ENCODE measurements around the gene TRIM17.

The TRIM17 gene

DNA sequence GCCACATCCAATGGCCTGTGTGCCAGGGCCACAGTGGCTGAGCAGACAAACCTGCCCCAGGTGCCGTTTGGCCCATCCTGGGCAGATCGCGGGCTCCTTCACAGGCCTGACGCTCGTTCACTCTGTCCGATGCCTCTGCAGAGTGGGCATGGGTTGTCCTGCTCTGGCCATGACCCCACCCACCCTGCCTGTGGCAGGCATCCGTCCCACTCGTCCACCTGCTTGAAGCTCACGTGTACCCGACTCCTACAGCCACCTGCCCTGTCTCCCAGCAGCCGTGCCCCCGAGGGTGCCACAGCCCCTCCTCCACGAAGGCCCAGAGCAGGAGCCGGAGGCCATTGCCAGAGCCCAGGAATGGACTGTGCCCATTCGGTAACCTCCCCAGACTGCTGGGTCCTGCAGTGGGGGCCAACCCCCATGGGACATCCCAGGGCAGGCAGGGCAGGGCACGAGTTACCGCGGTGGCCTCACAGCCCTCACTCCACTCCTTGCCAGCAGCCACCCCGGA lies 51.9 kb downstream of the TRIM17 start:
- no peaks in the 10 kb centered on the region for H4K20me1 ChIP-seq (ENCODE audit: insufficient read depth, low read length)
- DNase-seq: no peak
- H3K4me1 ChIP-seq (ENCODE audit: low read length): no peaks in the 10 kb centered on the region
- TF ChIP-seq EZH2 (optimal IDR thresholded peaks at IDR 0.05; ENCODE audit: low read depth, low read length) (no peak), EZH2phosphoT487 (IDR thresholded peaks at IDR 0.05; ENCODE audit: low read length) (no peak)
- TF ChIP-seq, protein P1, sequence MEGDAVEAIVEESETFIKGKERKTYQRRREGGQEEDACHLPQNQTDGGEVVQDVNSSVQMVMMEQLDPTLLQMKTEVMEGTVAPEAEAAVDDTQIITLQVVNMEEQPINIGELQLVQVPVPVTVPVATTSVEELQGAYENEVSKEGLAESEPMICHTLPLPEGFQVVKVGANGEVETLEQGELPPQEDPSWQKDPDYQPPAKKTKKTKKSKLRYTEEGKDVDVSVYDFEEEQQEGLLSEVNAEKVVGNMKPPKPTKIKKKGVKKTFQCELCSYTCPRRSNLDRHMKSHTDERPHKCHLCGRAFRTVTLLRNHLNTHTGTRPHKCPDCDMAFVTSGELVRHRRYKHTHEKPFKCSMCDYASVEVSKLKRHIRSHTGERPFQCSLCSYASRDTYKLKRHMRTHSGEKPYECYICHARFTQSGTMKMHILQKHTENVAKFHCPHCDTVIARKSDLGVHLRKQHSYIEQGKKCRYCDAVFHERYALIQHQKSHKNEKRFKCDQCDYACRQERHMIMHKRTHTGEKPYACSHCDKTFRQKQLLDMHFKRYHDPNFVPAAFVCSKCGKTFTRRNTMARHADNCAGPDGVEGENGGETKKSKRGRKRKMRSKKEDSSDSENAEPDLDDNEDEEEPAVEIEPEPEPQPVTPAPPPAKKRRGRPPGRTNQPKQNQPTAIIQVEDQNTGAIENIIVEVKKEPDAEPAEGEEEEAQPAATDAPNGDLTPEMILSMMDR (IDR thresholded peaks at IDR 0.05; ENCODE audit: low read length): no peak
- no peak overlapping the region for H3K4me3 ChIP-seq (ENCODE audit: low read length)
- H3F3A ChIP-seq (ENCODE audit: insufficient read depth, low read length): no peaks in the 10 kb centered on the region
- no peaks in the 10 kb centered on the region for H3K9me3 ChIP-seq (replicated peaks; ENCODE audit: insufficient read depth, low read length)
- H2AFZ ChIP-seq (ENCODE audit: low read length): no peak overlapping the region
- H3K4me2 ChIP-seq (ENCODE audit: low read depth, low read length): no peak overlapping the region
- no peak overlapping the region for H3K9ac ChIP-seq (ENCODE audit: low read length)
- H3K9me2 ChIP-seq (replicated peaks; ENCODE audit: insufficient read depth, low read length): no peaks in the 10 kb centered on the region
- peaks cover 13% of the 10 kb centered on the region for H3K27me3 ChIP-seq (replicated peaks; ENCODE audit: insufficient read depth, low read length)
- no peaks in the 10 kb centered on the region for H3K79me2 ChIP-seq (ENCODE audit: low read length)
- H3K36me3 ChIP-seq (replicated peaks; ENCODE audit: insufficient read depth, low read length): no peaks in the 10 kb centered on the region
- H3K27ac ChIP-seq (ENCODE audit: low read length): no peak overlapping the region

DNA sequence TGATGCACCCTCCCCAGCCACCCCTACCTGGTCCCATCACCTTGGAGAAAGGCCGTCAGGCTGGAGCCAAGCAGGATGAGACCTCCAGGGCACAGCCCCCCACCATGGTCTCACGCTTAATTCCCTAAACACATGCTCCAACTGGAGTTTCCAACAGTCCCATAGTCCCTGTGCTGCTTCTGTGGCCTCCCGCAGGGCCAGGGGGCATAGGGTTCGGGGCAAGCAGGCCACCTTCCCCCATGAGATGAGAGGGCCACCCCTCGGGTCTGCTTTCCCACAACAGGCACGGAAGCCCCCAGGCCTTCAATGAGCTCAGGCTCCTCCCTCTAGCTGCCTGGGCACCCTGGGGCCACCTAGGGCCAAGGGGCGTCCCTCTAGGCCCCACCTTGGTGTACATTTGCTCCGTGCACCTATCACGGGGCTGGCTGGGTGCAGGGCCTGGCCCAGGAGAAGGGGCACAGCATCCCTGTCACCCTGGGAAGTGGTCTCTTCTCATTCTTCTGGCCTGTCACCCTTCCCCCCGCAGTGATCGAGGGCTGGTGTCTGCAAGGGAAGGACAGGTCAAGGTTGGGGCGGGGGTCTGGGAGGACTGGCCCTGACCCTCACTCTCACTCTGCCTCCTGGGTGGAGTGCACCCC lies 52.5 kb downstream of the TRIM17 start:
- no peak overlapping the region for H3K27ac ChIP-seq (ENCODE audit: low read length)
- no peaks in the 10 kb centered on the region for H3K9me3 ChIP-seq (replicated peaks; ENCODE audit: insufficient read depth, low read length)
- no peaks in the 10 kb centered on the region for H3K9me2 ChIP-seq (replicated peaks; ENCODE audit: insufficient read depth, low read length)
- no peaks in the 10 kb centered on the region for H3K79me2 ChIP-seq (ENCODE audit: low read length)
- no peaks in the 10 kb centered on the region for H3K36me3 ChIP-seq (replicated peaks; ENCODE audit: insufficient read depth, low read length)
- H3K27me3 ChIP-seq (replicated peaks; ENCODE audit: insufficient read depth, low read length): peaks cover 10% of the 10 kb centered on the region
- H3K4me3 ChIP-seq (ENCODE audit: low read length): no peak overlapping the region
- no peak for DNase-seq
- TF ChIP-seq, protein P1 (IDR thresholded peaks at IDR 0.05; ENCODE audit: low read length): no peak
- TF ChIP-seq EZH2phosphoT487 (IDR thresholded peaks at IDR 0.05; ENCODE audit: low read length) (no peak), EZH2 (optimal IDR thresholded peaks at IDR 0.05; ENCODE audit: low read depth, low read length) (no peak)
- H3K4me2 ChIP-seq (ENCODE audit: low read depth, low read length): no peak overlapping the region
- H3K9ac ChIP-seq (ENCODE audit: low read length): no peak overlapping the region
- no peak overlapping the region for H2AFZ ChIP-seq (ENCODE audit: low read length)
- no peaks in the 10 kb centered on the region for H4K20me1 ChIP-seq (ENCODE audit: insufficient read depth, low read length)
- no peaks in the 10 kb centered on the region for H3K4me1 ChIP-seq (ENCODE audit: low read length)
- no peaks in the 10 kb centered on the region for H3F3A ChIP-seq (ENCODE audit: insufficient read depth, low read length)

DNA sequence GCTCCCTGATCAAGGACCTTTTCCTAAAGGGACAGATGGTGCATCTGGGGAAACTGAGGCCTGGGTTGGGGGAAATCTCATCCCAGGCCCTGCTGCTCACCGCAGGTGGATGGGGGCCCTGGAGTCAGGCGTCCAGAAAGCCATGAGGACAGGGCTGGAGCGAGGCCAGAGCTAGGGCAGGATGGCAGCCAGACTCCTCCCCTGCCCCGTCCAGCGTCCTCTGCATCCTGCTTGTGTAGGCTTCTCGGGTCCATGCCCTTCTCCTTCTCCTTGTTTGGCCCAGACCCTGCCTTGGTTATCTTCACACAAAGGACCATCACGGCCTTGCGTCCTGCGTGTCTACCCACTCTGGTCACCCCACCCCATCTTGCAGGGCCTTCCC lies 53.0 kb downstream of the TRIM17 start:
- H3K9ac ChIP-seq (ENCODE audit: low read length): no peak overlapping the region
- H3K4me1 ChIP-seq (ENCODE audit: low read length): no peaks in the 10 kb centered on the region
- H3K4me2 ChIP-seq (ENCODE audit: low read depth, low read length): no peak overlapping the region
- TF ChIP-seq, protein P1 (IDR thresholded peaks at IDR 0.05; ENCODE audit: low read length): no peak
- TF ChIP-seq EZH2phosphoT487 (IDR thresholded peaks at IDR 0.05; ENCODE audit: low read length) (no peak), EZH2 (optimal IDR thresholded peaks at IDR 0.05; ENCODE audit: low read depth, low read length) (no peak)
- H3K9me2 ChIP-seq (replicated peaks; ENCODE audit: insufficient read depth, low read length): no peaks in the 10 kb centered on the region
- H2AFZ ChIP-seq (ENCODE audit: low read length): no peak overlapping the region
- peaks cover 10% of the 10 kb centered on the region for H3K27me3 ChIP-seq (replicated peaks; ENCODE audit: insufficient read depth, low read length)
- H3F3A ChIP-seq (ENCODE audit: insufficient read depth, low read length): no peaks in the 10 kb centered on the region
- no peaks in the 10 kb centered on the region for H3K36me3 ChIP-seq (replicated peaks; ENCODE audit: insufficient read depth, low read length)
- no peaks in the 10 kb centered on the region for H4K20me1 ChIP-seq (ENCODE audit: insufficient read depth, low read length)
- no peak overlapping the region for H3K27ac ChIP-seq (ENCODE audit: low read length)
- H3K9me3 ChIP-seq (replicated peaks; ENCODE audit: insufficient read depth, low read length): no peaks in the 10 kb centered on the region
- H3K79me2 ChIP-seq (ENCODE audit: low read length): no peaks in the 10 kb centered on the region
- no peak for DNase-seq
- no peak overlapping the region for H3K4me3 ChIP-seq (ENCODE audit: low read length)
